HepG2 (cell line): ENCODE results near the gene TTLL11.

Source experiments
- ELF4 ChIP-seq: sonication (generic); formaldehyde crosslinking; IDR thresholded peaks from 2 replicates; pipeline ENCODE4 v1.5.0; 2020; ENCODE audit warnings: missing genetic modification reagents, mild to moderate bottlenecking, moderate library complexity, borderline replicate concordance
- MED1 ChIP-seq: sonication (generic); formaldehyde crosslinking; IDR thresholded peaks from 2 replicates; pipeline ENCODE4 v1.4.0; 2020; ENCODE audit warnings: missing genetic modification reagents
- TF ChIP-seq, protein P1 (sequence below): sonication (generic); formaldehyde crosslinking; IDR thresholded peaks from 2 replicates; pipeline ENCODE4 v1.4.0; 2020; ENCODE audit warnings: missing genetic modification reagents, borderline replicate concordance

DNA sequence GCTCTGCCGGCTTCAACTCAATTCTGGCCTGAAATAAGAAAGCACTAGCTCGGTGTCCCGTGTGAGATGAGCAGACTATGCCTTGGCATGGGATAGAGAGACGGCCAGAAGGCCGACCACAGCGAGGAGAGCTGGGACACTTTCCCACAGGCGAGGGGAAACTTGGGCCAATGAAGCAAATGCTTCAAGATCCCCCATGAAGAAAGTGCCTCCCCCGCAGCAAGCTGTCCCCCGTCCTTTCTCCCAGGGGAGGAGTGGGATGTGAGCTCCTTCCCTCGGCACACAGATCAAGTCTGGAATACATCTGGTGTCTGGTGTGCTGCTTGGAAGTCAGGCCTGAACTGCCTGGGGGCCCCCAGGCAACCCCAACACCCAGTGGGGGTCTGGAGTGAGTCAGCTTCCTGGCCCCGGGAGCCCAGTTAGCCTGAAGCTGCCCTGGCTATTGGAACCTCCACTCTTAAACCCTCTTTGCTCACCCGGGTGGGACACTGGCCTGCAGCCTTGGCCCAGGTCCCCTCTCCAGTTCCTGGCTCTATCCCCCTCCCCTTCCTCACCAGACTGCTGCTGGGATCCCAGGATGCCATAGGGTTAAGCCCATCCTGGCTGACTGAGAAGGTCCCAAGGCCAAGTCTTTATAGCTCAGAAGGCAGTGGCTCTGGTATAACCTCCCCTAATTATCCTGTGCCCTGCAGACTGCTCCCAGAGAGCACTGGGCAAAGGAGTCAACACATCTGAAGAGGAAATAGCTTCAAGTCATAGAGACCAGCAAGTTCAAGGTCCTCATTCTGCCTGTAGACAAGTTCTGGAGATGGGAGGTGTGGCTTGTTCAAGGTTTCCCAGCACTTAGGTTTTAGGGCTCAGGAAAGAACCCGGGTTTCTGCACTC, 205.3 kb downstream of the TTLL11 start:
- TF ChIP-seq, protein P1, sequence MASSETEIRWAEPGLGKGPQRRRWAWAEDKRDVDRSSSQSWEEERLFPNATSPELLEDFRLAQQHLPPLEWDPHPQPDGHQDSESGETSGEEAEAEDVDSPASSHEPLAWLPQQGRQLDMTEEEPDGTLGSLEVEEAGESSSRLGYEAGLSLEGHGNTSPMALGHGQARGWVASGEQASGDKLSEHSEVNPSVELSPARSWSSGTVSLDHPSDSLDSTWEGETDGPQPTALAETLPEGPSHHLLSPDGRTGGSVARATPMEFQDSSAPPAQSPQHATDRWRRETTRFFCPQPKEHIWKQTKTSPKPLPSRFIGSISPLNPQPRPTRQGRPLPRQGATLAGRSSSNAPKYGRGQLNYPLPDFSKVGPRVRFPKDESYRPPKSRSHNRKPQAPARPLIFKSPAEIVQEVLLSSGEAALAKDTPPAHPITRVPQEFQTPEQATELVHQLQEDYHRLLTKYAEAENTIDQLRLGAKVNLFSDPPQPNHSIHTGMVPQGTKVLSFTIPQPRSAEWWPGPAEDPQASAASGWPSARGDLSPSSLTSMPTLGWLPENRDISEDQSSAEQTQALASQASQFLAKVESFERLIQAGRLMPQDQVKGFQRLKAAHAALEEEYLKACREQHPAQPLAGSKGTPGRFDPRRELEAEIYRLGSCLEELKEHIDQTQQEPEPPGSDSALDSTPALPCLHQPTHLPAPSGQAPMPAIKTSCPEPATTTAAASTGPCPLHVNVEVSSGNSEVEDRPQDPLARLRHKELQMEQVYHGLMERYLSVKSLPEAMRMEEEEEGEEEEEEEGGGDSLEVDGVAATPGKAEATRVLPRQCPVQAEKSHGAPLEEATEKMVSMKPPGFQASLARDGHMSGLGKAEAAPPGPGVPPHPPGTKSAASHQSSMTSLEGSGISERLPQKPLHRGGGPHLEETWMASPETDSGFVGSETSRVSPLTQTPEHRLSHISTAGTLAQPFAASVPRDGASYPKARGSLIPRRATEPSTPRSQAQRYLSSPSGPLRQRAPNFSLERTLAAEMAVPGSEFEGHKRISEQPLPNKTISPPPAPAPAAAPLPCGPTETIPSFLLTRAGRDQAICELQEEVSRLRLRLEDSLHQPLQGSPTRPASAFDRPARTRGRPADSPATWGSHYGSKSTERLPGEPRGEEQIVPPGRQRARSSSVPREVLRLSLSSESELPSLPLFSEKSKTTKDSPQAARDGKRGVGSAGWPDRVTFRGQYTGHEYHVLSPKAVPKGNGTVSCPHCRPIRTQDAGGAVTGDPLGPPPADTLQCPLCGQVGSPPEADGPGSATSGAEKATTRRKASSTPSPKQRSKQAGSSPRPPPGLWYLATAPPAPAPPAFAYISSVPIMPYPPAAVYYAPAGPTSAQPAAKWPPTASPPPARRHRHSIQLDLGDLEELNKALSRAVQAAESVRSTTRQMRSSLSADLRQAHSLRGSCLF (CRISPR knock-in tag), result no peak
- TF ChIP-seq ELF4 (no peak), MED1 (no peak)
